Retinal pigment epithelial cell (primary cell): Measurements from ENCODE around the gene AKAP8L.

Experiments
- DNase-seq: peaks from one replicate; pipeline ENCODE4 v3.0.0-alpha.2; 2010; ENCODE audit warnings: low read depth
- H3K4me3 ChIP-seq: 2 replicates; pipeline ENCODE4 v1.5.1; 2011; ENCODE audit warnings: mild to moderate bottlenecking, low read length, control low read depth, moderate library complexity
- TF ChIP-seq, protein P1 (sequence below): conservative IDR thresholded peaks from 2 replicates; pipeline ENCODE4 v1.5.1; 2011; ENCODE audit warnings: low read depth, low read length, control low read depth, inconsistent platforms

The AKAP8L gene

GRCh38 chr19:15452111-15453047 lies 33.6 kb upstream of the AKAP8L start:
- TF ChIP-seq, protein P1, sequence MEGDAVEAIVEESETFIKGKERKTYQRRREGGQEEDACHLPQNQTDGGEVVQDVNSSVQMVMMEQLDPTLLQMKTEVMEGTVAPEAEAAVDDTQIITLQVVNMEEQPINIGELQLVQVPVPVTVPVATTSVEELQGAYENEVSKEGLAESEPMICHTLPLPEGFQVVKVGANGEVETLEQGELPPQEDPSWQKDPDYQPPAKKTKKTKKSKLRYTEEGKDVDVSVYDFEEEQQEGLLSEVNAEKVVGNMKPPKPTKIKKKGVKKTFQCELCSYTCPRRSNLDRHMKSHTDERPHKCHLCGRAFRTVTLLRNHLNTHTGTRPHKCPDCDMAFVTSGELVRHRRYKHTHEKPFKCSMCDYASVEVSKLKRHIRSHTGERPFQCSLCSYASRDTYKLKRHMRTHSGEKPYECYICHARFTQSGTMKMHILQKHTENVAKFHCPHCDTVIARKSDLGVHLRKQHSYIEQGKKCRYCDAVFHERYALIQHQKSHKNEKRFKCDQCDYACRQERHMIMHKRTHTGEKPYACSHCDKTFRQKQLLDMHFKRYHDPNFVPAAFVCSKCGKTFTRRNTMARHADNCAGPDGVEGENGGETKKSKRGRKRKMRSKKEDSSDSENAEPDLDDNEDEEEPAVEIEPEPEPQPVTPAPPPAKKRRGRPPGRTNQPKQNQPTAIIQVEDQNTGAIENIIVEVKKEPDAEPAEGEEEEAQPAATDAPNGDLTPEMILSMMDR, result no peak
- peak overlapping the region; percentile 37 for H3K4me3 ChIP-seq

GRCh38 chr19:15450528-15450890 lies 31.7 kb upstream of the AKAP8L start:
- TF ChIP-seq, protein P1, result no peak
- no peak for DNase-seq
- H3K4me3 ChIP-seq, result no peak overlapping the region

More at GRCh38 chr19:15452111-15453047, 33.6 kb upstream of the AKAP8L start:
- DNase-seq, result peak; percentile 59

DNA sequence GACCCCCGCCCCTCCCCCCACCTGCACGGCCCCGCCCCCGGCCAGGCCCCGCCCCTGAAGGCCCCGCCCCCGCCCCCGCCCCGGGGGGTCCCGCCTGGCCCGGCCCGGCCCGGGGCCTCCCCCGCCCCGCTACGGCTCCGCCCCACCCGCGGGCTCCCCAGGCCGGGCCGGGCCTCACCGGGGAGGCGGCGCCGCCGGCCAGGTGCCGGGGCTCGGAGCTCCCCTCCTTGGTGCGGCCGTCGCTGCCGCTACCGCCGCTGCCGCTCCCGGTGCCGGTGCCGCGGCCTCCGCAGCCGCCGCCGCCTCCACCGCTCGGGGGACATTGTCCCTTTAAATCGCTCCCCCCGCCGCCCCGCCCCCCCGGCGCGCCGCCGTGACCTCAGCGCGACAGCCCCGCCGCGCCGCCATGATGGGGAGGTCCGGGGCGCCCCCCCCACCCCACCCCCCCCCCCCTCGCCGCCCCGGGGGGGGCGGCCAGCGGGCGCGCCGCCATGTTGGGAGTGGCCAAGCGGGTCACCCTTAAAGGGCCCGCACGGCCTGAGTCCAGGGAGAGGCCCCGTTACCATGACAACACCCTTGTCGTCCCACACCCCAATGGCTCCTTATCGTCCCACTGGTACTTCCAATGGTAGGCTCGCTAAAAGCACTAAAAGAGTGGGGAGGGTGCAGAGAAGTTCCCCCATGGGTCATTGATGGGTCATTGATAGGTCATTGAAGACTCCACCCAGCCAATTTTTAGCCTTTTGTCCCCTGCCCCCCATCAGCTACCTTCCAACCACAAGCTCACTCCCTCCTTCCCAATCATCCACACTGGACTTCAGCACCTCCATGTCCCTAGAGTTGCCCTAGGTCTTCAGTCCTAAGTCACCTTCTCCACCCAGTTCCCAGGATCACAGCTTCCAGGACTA lies 31.1 kb upstream of the AKAP8L start, which contains the start of gene WIZ:
Gene WIZ, minus strand, starts transcription at position 337 of the 908 bp plus-strand sequence. CDS start 1,649 bp downstream, outside the sequence.
- TF ChIP-seq, protein P1, result no peak
- H3K4me3 ChIP-seq, result peak within 1 kb of the TSS; percentile 65
- DNase-seq, result no peak

- no peak for DNase-seq
- H3K4me3 ChIP-seq, result peak overlapping the region; percentile 65
- TF ChIP-seq, protein P1, result no peak
Measured at GRCh38 chr19:15448778-15449619, 30.2 kb upstream of the AKAP8L start.

DNA sequence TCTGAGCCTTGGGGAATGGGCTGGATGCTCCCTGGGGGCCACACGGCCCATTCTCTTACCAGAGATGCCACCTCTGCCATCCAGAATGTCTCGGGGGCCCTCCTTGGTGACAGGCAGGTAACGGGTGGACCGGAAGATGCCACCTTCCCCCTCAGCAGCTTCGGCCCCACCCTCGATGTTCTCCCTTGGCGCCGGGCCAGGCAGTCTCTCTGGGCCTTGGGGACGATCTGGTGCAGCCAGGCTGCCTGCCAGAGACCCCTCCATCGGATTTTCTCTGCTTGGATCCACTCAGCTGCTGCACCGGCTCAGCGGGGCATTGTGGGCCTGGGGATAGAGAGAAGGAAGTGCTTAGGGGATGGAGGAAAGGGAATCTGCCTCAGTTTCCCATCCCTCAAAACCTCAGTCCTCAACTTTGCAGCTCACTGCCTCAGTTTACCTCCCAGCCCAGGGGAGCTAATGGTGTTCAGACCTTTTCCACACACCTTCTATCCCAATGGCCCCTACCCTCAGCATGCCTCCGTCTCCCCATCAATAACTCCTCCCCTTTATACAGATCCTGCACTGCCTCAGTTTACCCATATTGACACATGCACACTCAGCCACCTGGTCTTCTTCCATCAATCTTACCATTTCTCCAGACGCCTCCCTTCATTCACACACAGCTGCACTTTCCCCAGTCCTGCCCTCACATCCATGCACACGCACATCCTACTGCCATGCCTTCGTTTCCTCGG lies 29.4 kb upstream of the AKAP8L start:
- H3K4me3 ChIP-seq, result peak overlapping the region; percentile 65
- TF ChIP-seq, protein P1, result no peak
- no peak for DNase-seq

DNA sequence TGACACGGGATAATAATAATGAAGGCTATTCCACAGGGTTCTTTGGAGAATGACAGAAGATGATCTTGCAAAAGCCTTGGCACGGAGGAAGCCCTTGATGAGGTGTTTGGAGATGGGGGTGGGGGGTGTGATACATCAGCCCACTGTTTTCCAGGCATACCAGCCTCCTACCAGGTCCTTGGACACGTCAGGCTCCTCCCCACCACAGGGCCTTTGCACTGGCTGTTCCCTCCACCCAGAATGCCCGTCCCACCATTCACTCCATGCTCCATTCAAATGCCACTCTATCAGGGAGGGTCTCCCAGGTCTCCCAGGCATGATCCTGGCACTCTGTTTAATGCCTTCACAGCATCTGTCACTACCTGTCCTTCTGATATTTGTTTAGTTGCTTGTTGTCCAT lies 28.3 kb upstream of the AKAP8L start:
- TF ChIP-seq, protein P1, result no peak
- H3K4me3 ChIP-seq, result no peak overlapping the region
- DNase-seq, result no peak
